ENCODE data around the gene ANKRD42.
"Not testable (repeated sequence)": the region's sequence is repeated elsewhere in the genome, so short reads cannot be mapped to it uniquely, and the experiment has no call there.

Gene ANKRD42

DNA sequence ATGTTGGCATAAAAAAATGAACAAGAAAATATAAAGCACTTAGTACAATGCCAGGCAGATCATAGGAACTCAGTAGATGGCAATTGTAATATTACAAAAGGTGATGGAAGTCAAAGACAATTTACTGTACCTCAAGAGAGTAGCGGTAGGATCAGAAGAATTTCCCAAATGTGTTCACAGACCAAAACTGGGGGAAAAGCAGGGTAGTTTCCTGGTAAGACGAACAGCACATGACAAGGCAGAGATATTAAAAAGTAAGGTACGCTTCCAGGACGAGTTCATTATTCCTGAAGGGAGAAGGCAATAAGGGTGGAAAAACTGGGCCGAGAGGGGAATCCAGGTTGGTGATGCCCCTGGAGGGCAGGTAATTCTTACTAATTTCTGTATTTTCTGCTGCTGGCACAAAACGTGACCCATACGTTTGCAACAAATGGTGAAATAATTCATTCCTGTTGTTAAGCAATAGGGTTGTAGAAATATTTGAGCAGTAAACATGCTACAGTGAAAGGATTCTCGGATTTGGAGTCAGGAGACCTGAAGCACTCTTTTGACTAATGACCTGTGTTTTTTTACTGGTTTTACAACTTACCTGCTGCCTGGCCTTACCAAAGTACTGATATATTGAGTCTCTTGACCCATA is 786 bp upstream of the ANKRD42 start:
- Mint-ChIP-seq H3K36me3 (peaks cover 16 to 29% of the 10 kb centered on the region in 2 donors), H3K4me3 (peak overlapping the region; percentile 96 to 99), H3K9me3 (no peaks in the 10 kb centered on the region), H3K27me3 (no peaks in the 10 kb centered on the region), H3K27ac (peak overlapping the region; percentile 99), H3K4me1 (peaks cover 26 to 37% of the 10 kb centered on the region in 2 donors)
- DNase-seq (no peak), ATAC-seq (replicated peaks) (no peak)

DNA sequence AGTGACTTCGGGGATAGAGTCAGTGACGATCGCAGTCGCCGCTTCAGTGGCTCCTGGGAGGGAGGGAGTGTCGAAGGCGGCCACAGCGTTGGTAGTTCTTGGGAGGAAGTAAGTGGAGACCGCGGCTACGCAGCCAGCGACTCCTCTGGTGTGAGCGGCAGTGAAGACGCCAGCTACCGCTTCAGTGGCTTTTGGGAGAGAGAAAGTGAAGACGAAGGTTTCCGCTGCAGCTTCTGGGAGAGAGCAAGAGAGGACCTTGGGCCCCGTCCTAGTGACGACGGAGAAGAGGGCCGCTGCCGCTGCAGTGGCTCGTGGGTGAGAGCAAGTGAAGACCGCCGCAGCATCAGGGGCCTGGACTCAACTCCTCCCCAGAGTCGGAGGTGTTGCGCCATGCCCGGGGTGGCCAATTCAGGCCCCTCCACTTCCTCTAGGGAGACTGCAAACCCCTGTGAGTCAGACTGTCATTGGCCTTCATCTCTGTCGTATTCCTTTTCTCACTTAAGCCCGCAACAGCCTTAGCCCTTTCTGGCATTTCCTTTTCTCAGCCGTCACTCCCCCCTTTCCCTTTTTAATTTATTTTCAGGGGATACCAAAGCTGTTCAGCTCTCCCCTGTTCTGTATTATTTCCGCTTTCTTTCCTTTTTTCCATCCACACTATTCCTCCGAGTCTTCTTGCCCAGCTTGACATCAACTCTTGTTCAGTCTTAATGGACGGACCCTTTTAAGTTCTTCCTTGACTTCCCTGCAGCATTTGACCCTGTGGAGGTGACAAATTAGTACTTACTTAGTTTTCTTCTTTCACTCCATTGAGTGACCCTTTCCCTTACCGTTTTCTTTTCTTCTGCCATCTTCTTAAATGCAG is 1.0 kb downstream of the ANKRD42 start:
- Mint-ChIP-seq H3K36me3 (peaks cover 11 to 18% of the 10 kb centered on the region in 2 donors), H3K4me1 (peaks cover 26 to 37% of the 10 kb centered on the region in 2 donors), H3K27me3 (no peaks in the 10 kb centered on the region), H3K4me3 (peak overlapping the region; percentile 96 to 99), H3K27ac (peak overlapping the region; percentile 99), H3K9me3 (no peaks in the 10 kb centered on the region)
- ATAC-seq (replicated peaks) (peak; percentile 78 to 79), DNase-seq (peak; percentile 69)

DNA sequence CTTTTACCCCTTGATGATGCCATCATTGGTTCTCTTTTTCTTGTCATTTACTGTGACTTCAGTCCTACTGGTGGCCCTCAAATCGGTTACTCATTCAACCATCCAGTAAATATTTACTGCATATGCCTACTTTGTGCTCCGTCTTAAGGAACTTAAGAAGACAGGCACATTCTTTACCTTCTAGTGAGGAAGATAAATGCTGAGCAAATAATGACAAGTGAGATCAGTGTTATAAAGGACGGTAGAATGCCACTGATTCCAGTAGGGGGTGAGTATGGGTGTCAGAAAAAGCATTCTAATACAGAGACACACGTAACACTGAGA is 1.6 kb downstream of the ANKRD42 start:
- DNase-seq (no peak), ATAC-seq (replicated peaks) (no peak)
- Mint-ChIP-seq H3K4me3 (peak overlapping the region; percentile 96 to 99), H3K27me3 (no peaks in the 10 kb centered on the region), H3K27ac (peak overlapping the region; percentile 99), H3K4me1 (peaks cover 30 to 42% of the 10 kb centered on the region in 2 donors), H3K36me3 (peaks cover 9 to 18% of the 10 kb centered on the region in 2 donors), H3K9me3 (no peaks in the 10 kb centered on the region)

DNA sequence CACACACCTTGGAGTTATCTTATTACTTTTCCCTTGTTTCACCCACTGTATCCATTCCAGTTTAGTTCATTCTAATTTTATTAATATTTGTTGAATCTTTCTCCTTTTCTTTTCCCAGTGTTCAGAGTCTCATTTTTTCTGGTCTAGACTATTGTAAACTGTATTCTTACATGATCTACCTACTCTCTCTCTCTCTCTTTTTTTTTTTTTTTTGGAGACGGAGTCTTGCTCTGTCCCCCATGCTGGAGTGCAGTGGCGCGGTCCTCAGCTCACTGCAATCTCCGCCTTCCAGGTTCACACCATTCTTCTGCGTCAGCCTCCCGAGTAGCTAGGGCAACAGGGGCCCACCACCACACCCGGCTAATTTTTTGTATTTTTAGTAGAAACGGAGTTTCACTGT is 2.1 kb downstream of the ANKRD42 start:
- no peak for ATAC-seq (replicated peaks)
- Mint-ChIP-seq H3K4me3 (peak overlapping the region; percentile 1 to 57), H3K9me3 (no peaks in the 10 kb centered on the region)

DNA sequence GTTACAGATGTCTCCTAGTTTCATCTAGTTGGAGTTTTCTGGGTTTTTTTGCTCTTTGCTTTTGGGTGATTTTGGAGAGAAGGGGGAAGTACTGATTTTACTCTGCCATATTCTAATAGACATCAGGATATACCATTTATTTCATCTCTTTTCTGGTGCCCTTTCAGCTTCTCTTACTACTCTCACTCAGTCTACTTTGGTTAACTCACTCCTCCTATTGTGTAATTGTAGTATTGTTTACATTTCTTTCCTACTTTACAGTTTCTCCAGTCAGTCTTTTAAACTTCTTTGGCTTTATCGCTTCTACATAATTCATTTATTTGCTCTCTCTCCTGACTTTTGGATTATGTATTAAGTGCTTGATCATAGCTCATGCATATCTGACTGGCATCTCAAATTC is 6.5 kb downstream of the ANKRD42 start:
- H3K27ac Mint-ChIP-seq, result peak overlapping the region; percentile 5
- no peak for ATAC-seq (replicated peaks)
- H3K4me1 Mint-ChIP-seq, result peaks cover 22 to 31% of the 10 kb centered on the region in 2 donors

More for the DNA sequence above, 2.1 kb downstream of the ANKRD42 start:
- Mint-ChIP-seq H3K36me3 (peaks cover 13 to 18% of the 10 kb centered on the region in 2 donors), H3K27ac (peak overlapping the region; percentile 78), H3K27me3 (no peaks in the 10 kb centered on the region), H3K4me1 (peaks cover 33 to 46% of the 10 kb centered on the region in 2 donors)
- no peak for DNase-seq

DNA sequence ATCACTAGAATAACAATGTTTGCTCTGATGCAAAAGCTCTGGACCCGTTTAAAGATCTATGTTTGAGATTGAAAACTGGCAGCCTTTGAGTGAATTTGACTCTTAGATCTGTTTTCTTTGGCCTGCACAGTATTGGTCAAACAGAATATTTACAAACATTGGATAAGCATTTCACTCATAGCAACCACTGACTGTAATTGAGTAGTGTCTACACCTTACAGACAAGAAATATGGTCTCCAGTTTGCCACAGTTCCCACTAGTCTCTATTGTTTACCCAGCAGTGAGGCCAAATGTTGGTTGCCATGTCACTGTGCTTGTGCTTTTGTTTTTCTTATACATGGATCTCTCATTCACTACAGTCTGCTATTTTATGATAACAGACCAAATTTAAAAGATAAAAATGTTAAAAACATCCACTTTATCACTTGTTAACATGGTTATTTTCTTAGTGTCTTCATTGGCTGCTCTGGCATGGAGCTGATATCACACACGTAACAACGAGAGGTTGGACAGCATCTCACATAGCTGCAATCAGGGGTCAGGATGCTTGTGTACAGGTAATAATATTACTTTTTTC is 12.2 kb downstream of the ANKRD42 start:
- Mint-ChIP-seq H3K4me1 (no peaks in the 10 kb centered on the region), H3K9me3 (no peaks in the 10 kb centered on the region), H3K36me3 (peaks cover 39 to 47% of the 10 kb centered on the region in 2 donors), H3K27ac (no peak overlapping the region), H3K4me3 (no peak overlapping the region), H3K27me3 (no peaks in the 10 kb centered on the region)
- no peak for ATAC-seq (replicated peaks)
- DNase-seq, result no peak

More for the DNA sequence above, 6.5 kb downstream of the ANKRD42 start:
- no peak overlapping the region for H3K4me3 Mint-ChIP-seq
- H3K27me3 Mint-ChIP-seq, result no peaks in the 10 kb centered on the region
- no peaks in the 10 kb centered on the region for H3K9me3 Mint-ChIP-seq
- DNase-seq, result no peak
- peaks cover 21 to 29% of the 10 kb centered on the region in 2 donors for H3K36me3 Mint-ChIP-seq

DNA sequence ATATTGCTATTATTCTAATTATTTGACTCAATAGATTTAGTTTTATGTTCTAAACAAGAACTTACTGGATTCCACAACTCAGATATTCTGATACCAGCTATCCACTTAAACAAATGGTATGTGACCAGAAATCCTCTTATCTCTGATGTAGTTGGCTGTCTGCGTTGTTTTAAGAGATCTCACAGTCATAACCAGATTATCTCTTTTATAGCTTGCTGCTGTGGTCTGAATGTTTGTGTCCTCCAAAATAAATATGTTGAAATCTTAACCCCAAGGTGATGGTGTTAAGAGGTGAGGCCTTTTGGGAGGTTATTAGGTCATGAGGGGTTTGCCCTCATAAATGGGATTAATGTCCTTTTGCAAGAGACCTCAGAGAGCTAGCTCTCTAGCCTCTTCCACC is 12.7 kb downstream of the ANKRD42 start:
- Mint-ChIP-seq H3K27ac (no peak overlapping the region), H3K9me3 (no peaks in the 10 kb centered on the region), H3K4me3 (no peak overlapping the region), H3K36me3 (peaks cover 38 to 43% of the 10 kb centered on the region in 2 donors), H3K4me1 (no peaks in the 10 kb centered on the region), H3K27me3 (no peaks in the 10 kb centered on the region)
- no peak for DNase-seq
- ATAC-seq (replicated peaks), result no peak

DNA sequence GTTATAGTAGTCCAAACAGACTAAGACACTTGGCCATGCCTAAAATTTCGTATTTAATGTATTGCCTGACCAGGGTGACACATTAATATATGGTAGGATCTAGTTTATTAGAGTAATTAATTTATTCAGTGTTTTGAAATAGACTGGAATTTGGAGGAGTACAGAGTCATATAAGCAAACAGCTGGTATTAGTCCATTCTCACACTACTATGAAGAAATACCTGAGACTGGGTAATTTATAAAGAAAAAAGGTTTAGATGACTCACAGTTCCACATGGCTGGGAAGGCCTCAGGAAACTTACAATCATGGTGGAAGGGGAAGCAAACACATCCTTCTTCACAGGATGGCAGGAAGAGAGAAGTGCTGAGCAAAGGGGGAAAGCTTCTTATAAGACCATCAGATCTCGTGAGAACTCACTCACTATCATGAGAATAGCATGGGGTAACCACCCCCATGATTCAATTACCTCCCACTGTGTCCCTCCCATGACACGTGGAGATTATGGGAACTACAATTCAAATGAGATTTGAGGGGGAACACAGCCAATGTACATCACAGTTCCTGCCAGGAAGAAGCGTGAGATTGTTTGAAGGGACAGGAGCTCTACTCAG is 13.4 kb downstream of the ANKRD42 start:
- not testable (repeated sequence) for H3K27me3 Mint-ChIP-seq; H3K9me3 Mint-ChIP-seq; DNase-seq; H3K4me1 Mint-ChIP-seq; H3K27ac Mint-ChIP-seq; H3K4me3 Mint-ChIP-seq; ATAC-seq (replicated peaks)
- H3K36me3 Mint-ChIP-seq, result peaks cover 37 to 49% of the 10 kb centered on the region in 2 donors

DNA sequence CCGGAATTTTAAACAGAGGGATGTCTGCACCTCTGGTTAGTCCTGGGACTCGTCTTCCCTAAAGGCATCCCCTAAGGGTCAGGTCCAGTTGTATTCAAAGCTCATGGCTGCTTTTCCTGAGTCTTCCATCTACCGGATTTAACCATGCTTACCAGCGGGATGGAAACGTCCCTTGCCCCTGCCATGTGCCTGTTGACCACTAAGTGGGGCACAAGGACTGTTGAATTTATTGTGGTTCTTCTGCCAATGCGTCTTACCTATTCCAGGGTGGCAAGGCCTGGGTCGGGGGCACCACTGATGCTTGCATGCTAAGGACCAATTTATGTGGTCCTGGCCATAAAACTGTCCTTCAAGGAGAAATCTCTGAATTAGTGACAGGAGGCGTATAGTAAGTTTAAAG is 25.6 kb downstream of the ANKRD42 start:
- Mint-ChIP-seq H3K4me1 (peaks cover 0 to 5% of the 10 kb centered on the region in 2 donors), H3K9me3 (no peaks in the 10 kb centered on the region), H3K27me3 (no peaks in the 10 kb centered on the region), H3K27ac (no peak overlapping the region), H3K4me3 (no peak overlapping the region), H3K36me3 (peaks cover 2 to 16% of the 10 kb centered on the region in 2 donors)
- ATAC-seq (replicated peaks) (no peak), DNase-seq (no peak)

DNA sequence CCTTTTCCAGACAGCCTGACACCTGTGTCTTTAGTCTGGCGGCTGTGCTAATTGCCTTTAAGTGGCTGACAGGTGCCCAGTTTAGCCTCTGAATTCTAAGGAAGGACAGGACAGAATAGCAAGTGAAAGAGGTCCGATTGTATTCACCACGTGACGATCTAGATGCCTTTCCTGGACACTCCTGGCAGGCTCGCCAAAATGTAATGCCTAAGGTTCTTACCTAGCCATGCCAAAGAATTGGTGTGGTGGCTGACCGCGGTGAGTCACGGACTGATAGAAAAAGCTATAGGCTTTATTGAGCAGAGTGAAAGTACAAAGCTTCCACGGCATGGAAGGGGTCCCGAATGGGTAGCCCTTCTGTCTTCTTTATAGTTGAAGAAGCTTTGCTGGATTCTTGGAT is 26.7 kb downstream of the ANKRD42 start:
- Mint-ChIP-seq H3K36me3 (peaks cover 2 to 10% of the 10 kb centered on the region in 2 donors), H3K27ac (no peak overlapping the region), H3K27me3 (no peaks in the 10 kb centered on the region), H3K4me1 (peaks cover 0 to 5% of the 10 kb centered on the region in 2 donors), H3K9me3 (no peaks in the 10 kb centered on the region), H3K4me3 (no peak overlapping the region)
- no peak for DNase-seq
- ATAC-seq (replicated peaks), result no peak

DNA sequence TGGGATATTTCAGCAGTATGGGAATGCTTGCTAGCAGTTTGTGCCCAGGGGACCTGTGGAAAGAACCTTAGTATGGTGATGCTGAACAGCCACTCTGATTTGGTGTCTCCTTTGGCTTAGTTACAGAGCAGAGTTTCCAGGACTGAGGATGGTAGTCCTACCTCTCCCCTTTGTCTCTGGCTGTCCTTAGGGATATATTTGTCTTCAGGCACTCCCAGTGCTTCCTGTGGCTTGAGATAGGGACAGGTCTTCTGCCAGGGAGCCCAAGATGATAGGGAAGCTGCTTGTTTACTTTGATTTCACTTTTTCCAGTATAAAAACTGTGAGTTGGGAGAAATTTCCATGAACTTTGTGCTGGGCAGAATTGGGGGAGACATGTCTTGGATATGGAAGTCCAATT is 28.2 kb downstream of the ANKRD42 start:
- Mint-ChIP-seq H3K36me3 (peaks cover 0 to 1% of the 10 kb centered on the region in 2 donors), H3K4me3 (no peak overlapping the region), H3K27ac (no peak overlapping the region), H3K9me3 (no peaks in the 10 kb centered on the region), H3K4me1 (peaks cover 0 to 5% of the 10 kb centered on the region in 2 donors), H3K27me3 (no peaks in the 10 kb centered on the region)
- DNase-seq (no peak), ATAC-seq (replicated peaks) (no peak)

DNA sequence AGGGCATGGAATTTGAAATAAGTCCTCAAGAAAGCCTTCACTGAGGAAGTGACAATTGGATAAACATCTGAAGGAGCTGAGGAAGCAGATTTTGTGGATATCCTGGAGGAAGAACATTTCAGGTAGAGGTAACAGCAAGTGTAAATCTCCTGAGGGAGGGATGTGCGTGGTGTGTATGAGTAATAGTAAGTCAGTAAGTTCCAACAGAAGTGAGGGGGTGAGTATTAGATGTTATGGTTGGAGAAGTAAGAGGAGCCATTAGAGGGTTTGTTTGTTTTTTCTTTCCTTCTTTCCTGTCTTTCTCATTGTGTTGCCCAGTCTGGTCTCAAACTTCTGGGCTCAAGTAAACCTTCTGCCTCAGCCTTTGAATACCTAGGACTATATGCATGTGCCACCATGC is 29.0 kb downstream of the ANKRD42 start:
- Mint-ChIP-seq H3K27me3 (no peaks in the 10 kb centered on the region), H3K9me3 (no peaks in the 10 kb centered on the region), H3K4me3 (no peak overlapping the region), H3K4me1 (peaks cover 0 to 5% of the 10 kb centered on the region in 2 donors), H3K27ac (no peak overlapping the region), H3K36me3 (no peaks in the 10 kb centered on the region)
- ATAC-seq (replicated peaks) (no peak), DNase-seq (no peak)

DNA sequence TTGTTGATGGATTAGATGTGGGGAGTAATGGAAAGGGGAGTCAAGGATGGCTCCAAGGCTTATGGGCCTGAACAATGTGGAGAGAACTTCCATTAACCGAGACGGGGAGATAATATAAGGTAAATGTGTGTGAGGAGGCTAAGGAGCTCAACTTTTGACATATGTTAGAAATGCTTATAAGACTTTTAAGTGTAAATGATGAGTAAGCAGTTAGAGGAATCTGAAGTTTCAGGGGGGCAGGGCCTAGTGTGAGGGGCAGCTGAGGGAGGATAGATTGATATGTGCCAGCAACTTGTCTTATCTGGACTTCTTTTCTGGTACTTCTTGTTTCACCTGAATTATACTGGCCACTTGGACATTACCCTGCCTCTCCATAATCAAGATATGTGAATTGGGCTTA is 29.9 kb downstream of the ANKRD42 start:
- no peaks in the 10 kb centered on the region for H3K27me3 Mint-ChIP-seq
- H3K36me3 Mint-ChIP-seq, result no peaks in the 10 kb centered on the region
- H3K4me1 Mint-ChIP-seq, result peaks cover 0 to 5% of the 10 kb centered on the region in 2 donors
- no peak overlapping the region for H3K4me3 Mint-ChIP-seq
- no peak overlapping the region for H3K27ac Mint-ChIP-seq
- no peaks in the 10 kb centered on the region for H3K9me3 Mint-ChIP-seq
- ATAC-seq (replicated peaks) (no peak), DNase-seq (no peak)

DNA sequence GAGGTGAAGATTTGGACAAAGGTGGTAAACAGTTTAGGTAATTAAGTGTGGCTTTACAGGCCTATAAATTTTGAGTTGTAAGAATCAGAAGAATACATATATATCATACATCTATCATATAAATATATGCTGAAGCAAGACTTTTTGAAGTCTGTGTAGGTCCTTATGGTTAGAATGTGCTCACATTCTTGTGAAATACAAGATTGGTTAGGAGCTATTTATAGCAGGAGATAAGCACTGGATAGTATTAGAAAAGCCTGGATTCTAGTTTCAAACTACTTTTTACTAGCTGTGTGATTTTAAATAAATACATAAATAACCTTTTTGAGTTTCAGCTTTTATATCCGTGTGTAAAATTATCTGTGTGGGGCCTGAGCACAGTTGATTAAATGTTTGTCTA is 42.3 kb downstream of the ANKRD42 start:
- H3K27ac Mint-ChIP-seq, result no peak overlapping the region
- H3K9me3 Mint-ChIP-seq, result no peaks in the 10 kb centered on the region
- H3K27me3 Mint-ChIP-seq, result no peaks in the 10 kb centered on the region
- ATAC-seq (replicated peaks), result no peak
- DNase-seq, result no peak
- H3K4me3 Mint-ChIP-seq, result no peak overlapping the region
- H3K4me1 Mint-ChIP-seq, result no peaks in the 10 kb centered on the region
- H3K36me3 Mint-ChIP-seq, result peaks cover 0 to 7% of the 10 kb centered on the region in 2 donors

Measured in stimulated activated naive B cell treated with anti-CD40 and anti-IgM and Interleukin-4, amounts not matched to agents 10 μg/mL and 1 μg/mL and 100 μg/mL, for 72 hours (primary cell).